ENCODE results near the gene MAP3K5. TPM values are rescaled to one million over a fixed set of nuclear protein-coding genes. Genes with fewer than 3 reads are reported as not detected.

Gene MAP3K5
- total RNA-seq, 1 donor from 2014 or later: 5.7 TPM

DNA sequence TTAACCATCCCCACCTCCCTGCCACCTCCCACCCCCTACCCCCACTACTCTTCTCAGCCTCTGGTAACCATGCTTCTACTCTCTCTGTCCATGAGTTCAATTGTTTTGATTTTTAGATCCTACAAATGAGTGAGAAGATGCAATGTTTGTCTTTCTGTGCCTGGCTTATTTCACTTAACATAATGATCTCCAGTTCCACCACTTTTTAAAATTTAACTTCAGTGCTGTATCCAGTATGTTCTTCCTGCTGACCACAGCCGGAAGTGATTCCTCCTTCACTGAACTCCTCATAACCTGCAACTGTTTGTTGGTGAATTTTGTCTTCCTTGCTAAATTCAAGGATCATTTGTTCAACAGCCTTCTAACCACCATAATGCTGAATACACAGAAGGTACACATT is 245.9 kb downstream of the MAP3K5 start:
- H3K4me3 ChIP-seq (ENCODE audit: low read depth, low read length): no peak overlapping the region
- no peak for DNase-seq (ENCODE audit: low read depth)
- TF ChIP-seq, protein P1, sequence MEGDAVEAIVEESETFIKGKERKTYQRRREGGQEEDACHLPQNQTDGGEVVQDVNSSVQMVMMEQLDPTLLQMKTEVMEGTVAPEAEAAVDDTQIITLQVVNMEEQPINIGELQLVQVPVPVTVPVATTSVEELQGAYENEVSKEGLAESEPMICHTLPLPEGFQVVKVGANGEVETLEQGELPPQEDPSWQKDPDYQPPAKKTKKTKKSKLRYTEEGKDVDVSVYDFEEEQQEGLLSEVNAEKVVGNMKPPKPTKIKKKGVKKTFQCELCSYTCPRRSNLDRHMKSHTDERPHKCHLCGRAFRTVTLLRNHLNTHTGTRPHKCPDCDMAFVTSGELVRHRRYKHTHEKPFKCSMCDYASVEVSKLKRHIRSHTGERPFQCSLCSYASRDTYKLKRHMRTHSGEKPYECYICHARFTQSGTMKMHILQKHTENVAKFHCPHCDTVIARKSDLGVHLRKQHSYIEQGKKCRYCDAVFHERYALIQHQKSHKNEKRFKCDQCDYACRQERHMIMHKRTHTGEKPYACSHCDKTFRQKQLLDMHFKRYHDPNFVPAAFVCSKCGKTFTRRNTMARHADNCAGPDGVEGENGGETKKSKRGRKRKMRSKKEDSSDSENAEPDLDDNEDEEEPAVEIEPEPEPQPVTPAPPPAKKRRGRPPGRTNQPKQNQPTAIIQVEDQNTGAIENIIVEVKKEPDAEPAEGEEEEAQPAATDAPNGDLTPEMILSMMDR (IDR thresholded peaks at IDR 0.05; ENCODE audit: insufficient read depth, low read length, poor library complexity, severe bottlenecking): no peak
- H3K36me3 ChIP-seq (ENCODE audit: control insufficient read depth, insufficient read depth, low read length): no peaks in the 10 kb centered on the region
- H3K27me3 ChIP-seq (ENCODE audit: control insufficient read depth, insufficient read depth, low read length): no peaks in the 10 kb centered on the region

DNA sequence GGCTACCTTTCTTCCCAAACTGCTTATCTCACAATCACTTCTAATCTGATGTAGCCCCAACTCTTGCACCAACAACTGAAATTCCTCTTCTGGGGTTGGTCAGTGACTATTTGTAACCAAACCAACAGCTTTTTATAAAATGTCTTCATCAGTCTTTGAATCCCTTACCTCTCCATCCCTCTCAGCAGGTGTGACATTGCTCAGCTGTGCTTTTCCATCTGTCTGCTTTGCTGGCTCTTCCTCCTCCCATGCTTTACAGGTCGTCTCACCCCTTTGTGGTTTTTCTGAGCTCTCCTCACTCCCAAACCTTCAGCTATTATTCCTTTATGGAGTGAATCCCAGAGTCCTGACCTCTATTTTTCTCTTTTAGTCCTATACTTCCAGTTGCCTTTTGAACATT is 248.0 kb downstream of the MAP3K5 start:
- TF ChIP-seq, protein P1 (IDR thresholded peaks at IDR 0.05; ENCODE audit: insufficient read depth, low read length, poor library complexity, severe bottlenecking): no peak
- no peak for DNase-seq (ENCODE audit: low read depth)
- Histone ChIP-seq H3K36me3 (ENCODE audit: control insufficient read depth, insufficient read depth, low read length) (no peaks in the 10 kb centered on the region), H3K4me3 (ENCODE audit: low read depth, low read length) (no peak overlapping the region), H3K27me3 (ENCODE audit: control insufficient read depth, insufficient read depth, low read length) (no peaks in the 10 kb centered on the region)

DNA sequence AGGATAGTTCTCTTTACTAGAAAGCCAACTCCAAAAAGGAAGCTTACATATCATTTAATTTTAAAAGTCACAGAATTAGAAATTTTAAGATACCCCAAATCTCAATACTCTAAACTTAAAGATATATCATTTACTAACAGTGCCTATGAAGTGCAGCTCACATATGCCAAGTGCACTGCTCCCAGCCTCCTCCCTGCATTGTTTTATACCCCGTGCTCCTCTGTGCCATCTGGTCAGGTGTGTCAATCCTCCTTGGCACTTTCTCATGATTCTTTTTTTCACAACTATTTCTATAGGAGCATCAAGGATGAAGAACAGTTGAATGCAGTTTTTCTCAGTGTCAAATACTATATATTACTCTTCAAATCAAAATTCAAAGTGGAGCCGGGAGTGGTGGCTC is 250.9 kb downstream of the MAP3K5 start:
- Histone ChIP-seq H3K27me3 (ENCODE audit: control insufficient read depth, insufficient read depth, low read length) (no peaks in the 10 kb centered on the region), H3K4me3 (ENCODE audit: low read depth, low read length) (no peak overlapping the region), H3K36me3 (ENCODE audit: control insufficient read depth, insufficient read depth, low read length) (no peaks in the 10 kb centered on the region)
- TF ChIP-seq, protein P1 (IDR thresholded peaks at IDR 0.05; ENCODE audit: insufficient read depth, low read length, poor library complexity, severe bottlenecking): no peak
- no peak for DNase-seq (ENCODE audit: low read depth)

DNA sequence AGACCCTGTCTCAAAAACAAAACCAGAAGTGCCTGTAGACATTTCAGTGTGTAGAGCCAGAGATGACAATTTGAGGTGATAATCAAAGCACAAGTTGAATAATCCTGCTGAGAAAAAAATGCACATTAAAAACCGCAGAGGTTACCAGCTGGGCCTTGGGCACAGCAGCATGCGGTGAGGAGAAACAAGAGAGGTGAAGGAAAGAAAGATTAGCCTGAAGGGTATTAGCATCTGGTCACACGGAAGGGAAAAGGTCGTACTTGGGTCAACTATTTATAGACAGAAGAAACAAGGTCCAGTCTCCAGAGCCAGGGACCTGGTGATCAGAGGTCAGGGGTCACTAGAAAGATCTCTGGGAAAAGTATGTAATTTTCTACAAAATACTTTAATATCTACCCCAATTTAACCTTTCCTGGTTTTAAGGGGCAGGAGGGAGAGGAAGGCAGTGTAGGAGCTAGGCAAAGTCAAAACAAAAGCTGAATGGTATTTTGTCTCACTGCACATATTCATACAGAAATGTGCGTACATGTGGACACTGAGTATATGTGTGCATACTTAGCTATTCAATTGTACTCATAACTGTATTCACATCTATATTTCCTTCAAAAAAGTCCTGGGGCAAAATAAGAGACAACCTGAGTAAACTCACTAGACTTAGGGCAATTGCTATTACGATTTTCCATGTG is 252.2 kb downstream of the MAP3K5 start:
- Histone ChIP-seq H3K4me3 (ENCODE audit: low read depth, low read length) (no peak overlapping the region), H3K27me3 (ENCODE audit: control insufficient read depth, insufficient read depth, low read length) (no peaks in the 10 kb centered on the region), H3K36me3 (ENCODE audit: control insufficient read depth, insufficient read depth, low read length) (no peaks in the 10 kb centered on the region)
- DNase-seq (ENCODE audit: low read depth): no peak
- TF ChIP-seq, protein P1 (IDR thresholded peaks at IDR 0.05; ENCODE audit: insufficient read depth, low read length, poor library complexity, severe bottlenecking): no peak

DNA sequence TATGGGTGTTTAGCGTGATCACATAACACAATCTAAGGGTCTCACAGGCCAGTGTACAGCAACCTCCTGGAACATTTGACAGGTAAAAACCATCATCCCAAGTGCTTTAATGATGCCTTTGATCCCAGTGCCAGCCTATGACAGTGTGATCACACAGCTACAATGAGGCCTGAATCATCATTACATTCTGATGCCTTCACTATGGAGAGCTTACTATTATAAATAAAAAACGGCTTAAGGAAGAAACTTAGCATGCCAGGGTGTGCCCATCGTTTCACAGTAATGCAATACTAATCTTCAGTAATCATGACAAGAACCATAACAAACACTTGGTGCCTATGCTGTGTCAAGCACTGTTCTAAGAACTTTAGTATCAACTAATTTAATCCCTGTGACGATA is 253.4 kb downstream of the MAP3K5 start:
- TF ChIP-seq, protein P1 (IDR thresholded peaks at IDR 0.05; ENCODE audit: insufficient read depth, low read length, poor library complexity, severe bottlenecking): no peak
- no peak overlapping the region for H3K4me3 ChIP-seq (ENCODE audit: low read depth, low read length)
- no peaks in the 10 kb centered on the region for H3K27me3 ChIP-seq (ENCODE audit: control insufficient read depth, insufficient read depth, low read length)
- no peak for DNase-seq (ENCODE audit: low read depth)
- H3K36me3 ChIP-seq (ENCODE audit: control insufficient read depth, insufficient read depth, low read length): no peaks in the 10 kb centered on the region

Measured in kidney epithelial cell (primary cell).